Activated naive CD4-positive, alpha-beta T cell (primary cell): ENCODE results near the gene DNAJC1.
"Not testable (repeated sequence)": the region's sequence is repeated elsewhere in the genome, so short reads cannot be mapped to it uniquely, and the experiment has no call there.

Source experiments
- DNase-seq, 4 experiments: peaks; one replicate each; lab custom pipeline; 2025; lab: John Stamatoyannopoulos, UW

The DNAJC1 gene, protein sequence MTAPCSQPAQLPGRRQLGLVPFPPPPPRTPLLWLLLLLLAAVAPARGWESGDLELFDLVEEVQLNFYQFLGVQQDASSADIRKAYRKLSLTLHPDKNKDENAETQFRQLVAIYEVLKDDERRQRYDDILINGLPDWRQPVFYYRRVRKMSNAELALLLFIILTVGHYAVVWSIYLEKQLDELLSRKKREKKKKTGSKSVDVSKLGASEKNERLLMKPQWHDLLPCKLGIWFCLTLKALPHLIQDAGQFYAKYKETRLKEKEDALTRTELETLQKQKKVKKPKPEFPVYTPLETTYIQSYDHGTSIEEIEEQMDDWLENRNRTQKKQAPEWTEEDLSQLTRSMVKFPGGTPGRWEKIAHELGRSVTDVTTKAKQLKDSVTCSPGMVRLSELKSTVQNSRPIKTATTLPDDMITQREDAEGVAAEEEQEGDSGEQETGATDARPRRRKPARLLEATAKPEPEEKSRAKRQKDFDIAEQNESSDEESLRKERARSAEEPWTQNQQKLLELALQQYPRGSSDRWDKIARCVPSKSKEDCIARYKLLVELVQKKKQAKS

DNA sequence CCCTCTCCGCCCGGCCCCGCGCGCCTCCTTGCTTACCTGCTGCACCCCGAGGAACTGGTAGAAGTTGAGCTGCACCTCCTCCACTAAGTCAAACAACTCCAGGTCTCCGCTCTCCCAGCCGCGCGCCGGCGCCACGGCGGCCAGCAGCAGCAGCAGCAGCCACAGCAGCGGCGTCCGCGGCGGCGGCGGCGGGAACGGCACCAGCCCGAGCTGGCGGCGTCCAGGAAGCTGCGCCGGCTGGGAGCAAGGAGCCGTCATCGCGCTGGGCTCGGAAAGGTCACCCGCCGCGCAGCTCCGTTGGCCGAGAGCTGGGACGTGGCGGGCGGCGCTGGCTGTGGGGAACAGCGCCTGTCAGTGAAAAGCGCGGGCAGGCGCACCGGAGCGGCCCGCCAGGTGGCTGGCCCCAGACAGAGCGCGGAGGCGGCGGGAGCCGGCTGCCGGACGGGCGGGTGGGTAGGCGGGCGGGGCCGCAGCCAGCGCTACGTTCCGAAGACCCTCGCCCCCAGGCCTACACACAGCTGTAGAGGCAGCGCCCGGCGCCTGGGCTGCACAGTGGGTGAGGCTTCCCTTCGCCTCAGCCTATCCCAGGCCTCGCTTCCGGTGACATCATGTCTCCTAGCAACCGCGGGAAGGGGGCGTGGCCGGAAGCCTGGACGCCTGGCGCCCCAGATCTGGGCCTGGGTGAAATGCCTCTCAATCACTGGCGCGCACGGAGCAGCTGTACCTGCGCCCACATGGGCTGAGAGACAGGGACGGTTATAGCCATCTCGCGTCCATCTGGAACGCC lies at the start of gene DNAJC1:
Gene DNAJC1, minus strand, starts transcription at position 554 of the 787 bp plus-strand sequence. Its CDS starts 296 bp downstream, at position 258.
- peak; percentile 94 to 99 (median 98) for DNase-seq

- no peak for DNase-seq
Observed at GRCh38 chr10:22053048-22053447, 49.5 kb upstream of the DNAJC1 start.

GRCh38 chr10:22049635-22050034 lies 46.1 kb upstream of the DNAJC1 start:
- DNase-seq, result no peak

DNA sequence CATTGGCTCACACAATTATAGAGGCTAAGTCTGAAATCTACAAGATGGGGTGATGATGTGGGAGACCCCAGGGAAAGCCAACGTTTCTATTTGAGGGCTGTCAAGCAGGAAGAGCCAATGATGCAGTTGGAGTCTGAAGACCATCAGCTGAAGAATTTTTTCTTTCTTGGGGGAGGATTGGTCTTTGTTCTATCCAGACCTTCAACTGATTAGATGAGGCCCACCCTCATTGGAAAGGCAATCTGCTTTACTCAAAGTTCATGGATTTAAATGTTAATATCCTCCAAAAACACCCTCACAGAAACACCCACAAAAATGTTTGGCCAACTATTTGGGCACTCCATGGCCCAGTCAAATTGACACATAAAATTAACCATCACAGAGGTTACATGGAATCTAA lies 44.3 kb upstream of the DNAJC1 start:
- DNase-seq, result no peak

GRCh38 chr10:22043327-22043633 lies 39.8 kb upstream of the DNAJC1 start:
- no peak for DNase-seq

GRCh38 chr10:22042557-22043326 lies 39.2 kb upstream of the DNAJC1 start:
- no peak for DNase-seq

DNA sequence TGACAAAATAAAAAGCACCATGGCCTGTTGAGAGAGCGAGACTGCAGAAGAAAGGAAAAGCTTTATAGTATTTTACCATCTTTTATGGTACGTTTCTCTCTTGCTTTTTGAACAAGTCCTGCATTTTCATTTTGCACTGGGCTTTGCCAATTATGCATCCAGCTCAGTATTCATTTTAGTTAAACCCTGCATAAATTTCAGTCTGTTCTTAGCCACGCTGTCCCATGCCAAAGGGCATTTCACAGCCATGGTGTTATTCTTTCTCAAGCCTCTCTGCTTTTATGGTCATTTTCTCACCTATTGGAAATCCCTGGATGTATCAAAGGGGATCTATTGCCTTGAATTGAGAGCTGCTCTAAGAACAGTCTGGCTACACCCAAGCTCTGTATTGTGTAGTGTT lies 30.8 kb upstream of the DNAJC1 start:
- DNase-seq, result no peak

DNA sequence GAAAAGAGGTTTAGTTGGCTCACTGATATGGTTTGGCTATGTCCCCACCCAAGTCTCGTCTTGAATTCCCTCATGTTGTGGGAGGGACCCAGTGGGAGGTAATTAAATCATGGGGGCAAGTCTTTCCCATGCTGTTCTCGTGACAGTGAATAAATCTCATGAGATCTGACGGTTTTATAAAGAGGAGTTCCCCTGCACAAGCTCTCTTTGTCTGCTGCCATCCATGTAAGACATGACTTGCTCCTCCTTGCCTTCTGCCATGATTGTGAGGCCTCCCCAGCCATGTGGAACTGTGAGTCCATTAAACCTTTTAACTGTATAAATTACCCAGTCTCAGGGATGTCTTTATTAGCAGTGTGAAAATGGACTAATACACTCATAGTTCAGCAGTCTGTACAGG lies 28.7 kb upstream of the DNAJC1 start:
- DNase-seq, result not testable (repeated sequence)

DNA sequence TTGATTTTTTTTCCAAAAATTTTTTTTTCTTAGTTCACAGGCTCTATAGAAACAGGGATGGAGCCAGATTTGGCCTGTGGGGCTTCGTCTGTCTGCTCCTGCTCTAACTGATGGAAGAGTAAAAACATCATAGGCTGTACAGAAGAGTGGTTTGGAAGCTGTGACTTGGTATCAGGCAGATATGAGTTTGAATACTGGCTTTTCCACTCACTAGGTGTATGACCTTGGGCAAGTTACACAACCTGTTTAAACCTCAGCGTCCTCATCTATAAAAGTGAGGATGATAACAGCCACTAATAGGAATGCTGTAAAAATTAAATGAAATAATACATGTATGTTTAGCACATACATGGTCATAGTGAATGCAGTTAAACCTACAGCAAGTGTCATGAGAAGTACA lies 26.9 kb upstream of the DNAJC1 start:
- DNase-seq, result no peak

- DNase-seq, result no peak
Observed at GRCh38 chr10:22029445-22030236, 26.1 kb upstream of the DNAJC1 start.

- no peak for DNase-seq
Observed at GRCh38 chr10:22027364-22028238, 24.1 kb upstream of the DNAJC1 start.

- no peak for DNase-seq
Observed at GRCh38 chr10:22026287-22026686, 22.8 kb upstream of the DNAJC1 start.

DNA sequence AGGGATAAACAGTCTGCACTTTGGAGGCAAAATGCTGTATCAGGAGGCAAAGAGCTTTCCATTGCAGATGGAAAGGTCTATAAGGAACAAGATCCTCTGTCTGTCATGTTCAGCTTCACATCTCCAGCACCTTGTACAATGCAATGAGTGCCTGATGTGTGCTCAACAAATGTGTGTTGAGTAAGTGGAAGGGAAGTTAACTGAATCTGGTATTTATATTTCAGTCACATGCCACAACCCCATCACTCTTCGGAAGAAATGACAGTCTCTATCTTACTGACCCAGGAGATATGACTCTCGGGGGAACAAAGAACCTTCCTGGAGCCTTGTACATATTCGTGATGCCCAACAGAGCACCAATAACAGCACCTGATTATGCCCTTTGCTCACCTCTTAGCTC lies 20.0 kb upstream of the DNAJC1 start:
- no peak for DNase-seq

GRCh38 chr10:22022257-22023032 lies 18.9 kb upstream of the DNAJC1 start:
- peak in 2 of 4 experiments; percentile 42 to 57 for DNase-seq

DNA sequence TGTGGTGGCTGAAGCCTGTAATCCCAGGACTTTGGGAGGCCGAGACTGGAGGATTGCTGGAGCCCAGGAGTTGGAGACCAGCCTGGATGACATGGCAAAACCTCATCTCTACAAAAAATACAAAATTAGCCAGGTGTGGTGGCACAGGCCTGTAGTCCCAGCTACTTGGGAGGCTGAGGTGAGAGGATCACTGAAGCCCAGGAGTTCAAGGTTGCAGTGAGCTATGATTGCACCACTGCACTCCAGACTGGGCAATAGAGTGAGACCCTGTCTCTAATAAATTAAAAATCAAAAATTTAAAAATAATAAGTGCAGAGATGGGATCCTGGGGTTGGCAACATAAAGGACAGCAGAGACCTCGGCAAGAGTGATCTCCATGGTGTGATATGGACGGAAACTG lies 17.6 kb upstream of the DNAJC1 start:
- not testable (repeated sequence) for DNase-seq

- DNase-seq, result no peak
Observed at GRCh38 chr10:22017283-22018020, 13.9 kb upstream of the DNAJC1 start.

DNA sequence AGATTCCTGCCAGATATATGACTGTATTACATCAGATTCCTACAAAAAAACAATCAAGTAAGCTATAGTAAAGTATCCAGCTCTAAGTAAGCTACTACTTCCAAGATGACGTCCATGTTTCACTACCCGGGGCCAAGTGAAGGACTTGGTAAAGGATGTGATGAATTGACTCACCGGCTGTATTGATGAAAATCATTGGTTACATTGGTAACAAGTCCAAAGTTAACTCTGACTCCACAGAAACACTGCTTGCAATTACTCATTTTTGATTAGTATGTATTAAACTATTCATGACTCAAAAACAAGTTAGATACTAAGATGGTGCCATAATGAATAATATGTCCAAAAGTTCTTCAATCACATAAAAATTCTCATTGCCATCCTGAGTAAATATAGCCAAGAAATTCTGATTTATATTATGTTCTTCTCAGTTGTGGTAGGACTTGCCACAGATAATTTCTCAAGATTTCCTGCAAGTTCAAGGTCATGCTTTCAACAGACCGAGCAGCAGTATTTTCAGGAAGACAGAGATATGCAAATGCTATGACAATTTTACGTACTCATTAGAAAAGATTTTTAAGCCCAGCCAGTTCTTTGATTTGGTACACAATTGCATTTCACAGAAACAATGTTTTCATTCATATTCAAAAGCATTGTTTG lies 12.6 kb upstream of the DNAJC1 start:
- no peak for DNase-seq

- no peak for DNase-seq
Observed at GRCh38 chr10:22010973-22011408, 7.5 kb upstream of the DNAJC1 start.
